CD4-positive, CD25-positive, alpha-beta regulatory T cell (primary cell): ENCODE data around the gene TBC1D28. TPM values are rescaled to one million over a fixed set of nuclear protein-coding genes. Genes with fewer than 3 reads are reported as not detected.
"Not testable (repeated sequence)": the region's sequence is repeated elsewhere in the genome, so short reads cannot be mapped to it uniquely, and the experiment has no call there.

Experiments used
- ATAC-seq, 2 donors: fragments of 150-1000 bp; cut with Tn5 transposase; one replicate each; pipeline ENCODE4 v1.10.0; 2021; ENCODE audit warnings: low read depth in 2 of 2, moderate number of reproducible peaks in 2 of 2, moderate library complexity in 1 of 2
- DNase-seq, 3 donors: peaks; one replicate each; pipeline versions ENCODE4 v3.0.0 to v3.0.0-alpha.2; 2012 to 2022; ENCODE audit warnings: mixed read lengths in 1 of 3
- H3K27ac ChIP-seq: one replicate; pipeline ENCODE4 v1.7.0; 2013; ENCODE audit warnings: mild to moderate bottlenecking, low read length; ENCODE audit not compliant: insufficient read depth, poor library complexity, severe bottlenecking
- H3K27me3 ChIP-seq: one replicate; pipeline ENCODE4 v1.7.0; 2013; ENCODE audit warnings: low read length; ENCODE audit not compliant: control insufficient read depth, insufficient read depth
- H3K36me3 ChIP-seq: one replicate; pipeline ENCODE4 v1.7.0; 2013; ENCODE audit warnings: mild to moderate bottlenecking, low read length, moderate library complexity; ENCODE audit not compliant: control insufficient read depth, insufficient read depth
- H3K4me1 ChIP-seq: 2 replicates; pipeline ENCODE4 v1.7.0; 2013; ENCODE audit warnings: mild to moderate bottlenecking, low read length; ENCODE audit not compliant: insufficient read depth, control insufficient read depth, poor library complexity, severe bottlenecking
- H3K4me3 ChIP-seq: one replicate; pipeline ENCODE4 v1.7.0; 2013; ENCODE audit warnings: low read depth, mild to moderate bottlenecking, low read length, moderate library complexity
- H3K9me3 ChIP-seq, 2 experiments: 1 replicate in 1 of 2; 2 replicates in 1 of 2; pipeline ENCODE4 v1.7.0; 2013; ENCODE audit warnings: low read length in 2 of 2, mild to moderate bottlenecking in 1 of 2, moderate library complexity in 1 of 2; ENCODE audit not compliant: control insufficient read depth in 2 of 2
- H3K27ac Mint-ChIP-seq, 3 donors: one replicate each; pipeline ENCODE4 v1.8.0; 2020 to 2022; ENCODE audit warnings: mild to moderate bottlenecking in 3 of 3, mixed read lengths in 3 of 3, moderate library complexity in 2 of 3
- H3K27me3 Mint-ChIP-seq: one replicate; pipeline ENCODE4 v1.8.0; 2022; ENCODE audit warnings: mild to moderate bottlenecking, mixed read lengths
- H3K36me3 Mint-ChIP-seq: one replicate; pipeline ENCODE4 v1.8.0; 2020; ENCODE audit warnings: mixed read lengths
- H3K4me1 Mint-ChIP-seq, 4 donors: one replicate each; pipeline ENCODE4 v1.8.0; 2020 to 2022; ENCODE audit warnings: mixed read lengths in 4 of 4, mild to moderate bottlenecking in 1 of 4
- H3K4me3 Mint-ChIP-seq, 4 donors: one replicate each; pipeline ENCODE4 v1.8.0; 2020 to 2022; ENCODE audit warnings: mild to moderate bottlenecking in 4 of 4, mixed read lengths in 4 of 4, moderate library complexity in 3 of 4
- H3K9me3 Mint-ChIP-seq, 7 donors: one replicate each; pipeline ENCODE4 v1.8.0; 2020 to 2022; ENCODE audit warnings: mixed read lengths in 7 of 7, mild to moderate bottlenecking in 3 of 7, moderate library complexity in 2 of 7
- polyA plus RNA-seq, 4 donors: library from polyadenylated mRNA; unstranded; fragments of 300-500 nt; fragmentation: Illumina TruSeq; gene quantifications; one replicate each; pipeline ENCODE4 v1.2.3, GENCODE V29; 2021
- total RNA-seq: library from RNA; stranded (reverse); gene quantifications from one replicate; pipeline ENCODE4 v1.2.3, GENCODE V29; 2022

The TBC1D28 gene
- total and polyA plus RNA-seq, 5 donors from 2014 or later = not detected

DNA sequence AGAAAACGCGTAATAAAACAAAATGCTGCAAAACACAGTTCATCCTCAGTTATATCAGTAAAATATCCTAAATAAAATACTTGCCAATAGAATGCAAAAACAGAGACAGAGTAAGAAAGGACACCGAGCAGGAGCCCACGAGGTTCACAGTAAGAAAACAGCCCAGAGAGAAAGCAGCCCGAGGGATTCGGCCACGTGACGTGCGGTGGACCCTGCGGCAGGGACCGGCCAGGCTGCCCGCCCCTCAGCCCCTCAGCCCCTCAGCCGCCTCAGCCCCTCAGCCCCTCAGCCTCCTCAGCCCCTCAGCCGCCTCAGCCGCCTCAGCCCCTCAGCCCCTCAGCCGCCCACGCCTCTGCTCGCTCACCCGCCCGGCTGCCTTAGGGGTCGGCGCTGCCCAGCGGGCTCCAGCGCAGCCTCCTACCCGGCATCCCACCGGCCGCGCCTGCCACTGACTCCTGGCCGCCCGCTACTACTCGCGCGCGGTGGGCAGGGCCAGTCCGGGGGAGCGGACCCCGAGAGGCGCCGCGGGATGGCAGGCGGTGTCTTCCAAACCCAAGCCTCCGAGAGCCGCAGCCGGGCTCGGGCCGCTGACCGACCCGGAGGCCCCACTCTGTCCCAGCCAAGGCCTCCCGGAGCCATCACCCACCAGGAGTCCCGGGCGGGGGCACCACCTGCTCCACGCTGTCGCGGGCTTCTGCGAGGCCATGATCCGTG, 9.5 kb downstream of the TBC1D28 start:
- H3K4me3 Mint-ChIP-seq = peak overlapping the region in 2 of 4 donors; percentile 47 to 74
- not testable (repeated sequence) for H3K27ac Mint-ChIP-seq, H3K9me3 ChIP-seq, H3K9me3 Mint-ChIP-seq, ATAC-seq, H3K27me3 ChIP-seq, H3K36me3 ChIP-seq, DNase-seq, H3K4me3 ChIP-seq, H3K36me3 Mint-ChIP-seq, H3K27ac ChIP-seq, H3K4me1 ChIP-seq, H3K4me1 Mint-ChIP-seq
- H3K27me3 Mint-ChIP-seq = peaks cover 26% of the 10 kb centered on the region

DNA sequence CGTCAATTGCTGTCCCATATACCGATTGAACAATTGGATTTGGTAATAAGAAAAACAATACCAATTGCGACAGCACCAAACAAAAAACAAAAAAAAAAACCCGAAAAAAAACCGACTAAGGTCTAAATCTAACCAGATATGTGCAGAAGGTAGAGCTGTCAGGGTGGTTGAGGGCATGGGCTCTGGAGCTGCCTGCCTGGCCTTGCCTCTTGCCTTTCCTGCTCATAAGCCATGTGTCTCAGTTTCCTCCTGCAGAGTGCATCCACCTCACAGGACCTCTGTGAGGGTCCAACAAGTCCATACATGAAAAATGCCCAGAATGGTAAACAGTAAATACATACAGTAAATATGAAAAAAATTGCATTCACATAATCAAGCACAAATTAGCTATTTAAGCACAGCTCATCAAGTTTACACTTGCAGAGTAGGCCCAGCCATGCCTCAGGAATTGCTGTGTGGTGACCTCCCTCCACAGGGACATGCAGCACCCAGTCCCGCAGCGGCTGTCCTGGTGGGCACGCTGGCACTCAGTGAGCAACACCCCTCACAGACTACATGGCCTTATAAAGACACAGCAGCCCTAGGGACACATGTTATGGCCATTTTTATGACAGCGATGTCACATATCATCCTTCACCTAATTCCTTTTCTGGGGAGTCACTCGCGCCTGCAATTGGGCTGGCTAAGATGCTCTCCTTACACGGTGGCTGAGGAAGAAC, 17.9 kb downstream of the TBC1D28 start:
- peaks cover 3% of the 10 kb centered on the region for H3K27me3 ChIP-seq
- Mint-ChIP-seq H3K9me3 (no peaks in the 10 kb centered on the region), H3K4me1 (peaks cover 5 to 17% (median 6%) of the 10 kb centered on the region in 4 donors), H3K36me3 (no peaks in the 10 kb centered on the region), H3K4me3 (peak overlapping the region; percentile 84 to 96 (median 91)), H3K27ac (peak overlapping the region; percentile 49 to 91 (median 79)), H3K27me3 (peaks cover 7% of the 10 kb centered on the region)
- H3K9me3 ChIP-seq = no peaks in the 10 kb centered on the region
- ATAC-seq (no peak), DNase-seq (no peak)
- peak overlapping the region; percentile 28 for H3K27ac ChIP-seq
- no peaks in the 10 kb centered on the region for H3K4me1 ChIP-seq
- peak overlapping the region; percentile 61 for H3K4me3 ChIP-seq
- H3K36me3 ChIP-seq = no peaks in the 10 kb centered on the region

GRCh38 chr17:18625509-18626104, 18.6 kb downstream of the TBC1D28 start:
- ATAC-seq (peak; percentile 89 to 93), DNase-seq (peak; percentile 78 to 95 (median 90))
- Mint-ChIP-seq H3K27ac (peak overlapping the region; percentile 82 to 96 (median 91)), H3K4me3 (peak overlapping the region; percentile 84 to 96 (median 91)), H3K4me1 (peaks cover 5 to 17% (median 6%) of the 10 kb centered on the region in 4 donors)
- Histone ChIP-seq H3K4me3 (peak overlapping the region; percentile 61), H3K27ac (peak overlapping the region; percentile 60)
- not testable (repeated sequence) for H3K27me3 ChIP-seq, H3K9me3 ChIP-seq, H3K4me1 ChIP-seq, H3K27me3 Mint-ChIP-seq, H3K9me3 Mint-ChIP-seq, H3K36me3 Mint-ChIP-seq, H3K36me3 ChIP-seq

DNA sequence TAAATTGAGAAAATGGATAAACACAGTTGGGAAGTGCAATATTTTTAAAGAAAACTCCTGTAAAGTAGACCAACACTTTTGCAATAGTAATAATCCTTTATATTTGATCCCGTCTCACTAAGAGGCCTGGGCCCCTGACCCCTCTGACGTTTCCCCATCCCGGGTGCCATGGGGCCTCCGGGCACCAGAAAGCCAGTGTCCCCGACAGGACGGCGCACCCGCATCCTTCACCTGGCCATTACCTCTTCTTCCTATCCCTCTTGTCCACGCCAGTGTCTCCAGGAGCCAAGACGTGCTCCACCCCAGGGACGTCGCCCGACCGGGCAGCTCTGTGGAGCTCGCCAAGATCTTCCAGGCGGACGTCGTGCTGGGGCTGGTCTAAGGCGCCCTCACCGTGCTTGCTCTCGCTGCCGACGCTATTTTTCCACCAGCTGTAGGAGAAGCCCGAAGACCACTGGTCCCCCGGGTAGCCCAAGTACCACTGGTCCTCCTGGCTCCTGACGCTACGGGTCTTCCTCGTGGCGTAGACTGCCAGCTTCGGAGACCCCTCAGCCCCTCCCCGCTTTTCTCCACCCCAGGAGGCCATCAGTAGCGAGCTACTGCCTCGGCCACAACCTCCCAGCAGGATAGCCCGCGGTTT, 19.2 kb downstream of the TBC1D28 start:
- H3K4me1 Mint-ChIP-seq = peaks cover 5 to 17% (median 6%) of the 10 kb centered on the region in 4 donors
- H3K36me3 Mint-ChIP-seq, H3K27me3 ChIP-seq, H3K27me3 Mint-ChIP-seq, H3K4me3 ChIP-seq, H3K9me3 ChIP-seq, H3K9me3 Mint-ChIP-seq, H3K4me1 ChIP-seq, H3K36me3 ChIP-seq: not testable (repeated sequence)
- ATAC-seq = peak in 1 of 2 donors; percentile 6
- peak overlapping the region; percentile 84 to 96 (median 91) for H3K4me3 Mint-ChIP-seq
- H3K27ac Mint-ChIP-seq = peak overlapping the region; percentile 82 to 96 (median 91)
- DNase-seq = peak in 1 of 3 donors; percentile 12
- H3K27ac ChIP-seq = peak overlapping the region; percentile 60

- H3K27ac ChIP-seq, DNase-seq, H3K9me3 ChIP-seq, H3K36me3 Mint-ChIP-seq, H3K4me3 ChIP-seq, H3K4me1 ChIP-seq, H3K27me3 Mint-ChIP-seq, H3K27ac Mint-ChIP-seq, ATAC-seq, H3K9me3 Mint-ChIP-seq, H3K36me3 ChIP-seq, H3K4me1 Mint-ChIP-seq, H3K4me3 Mint-ChIP-seq, H3K27me3 ChIP-seq: not testable (repeated sequence)
Observed at GRCh38 chr17:18617613-18618012, 26.6 kb downstream of the TBC1D28 start.

- H3K27ac Mint-ChIP-seq, H3K9me3 ChIP-seq, H3K4me3 Mint-ChIP-seq, ATAC-seq, H3K27me3 ChIP-seq, H3K27ac ChIP-seq, DNase-seq, H3K4me1 ChIP-seq, H3K36me3 Mint-ChIP-seq, H3K4me1 Mint-ChIP-seq, H3K36me3 ChIP-seq, H3K9me3 Mint-ChIP-seq, H3K4me3 ChIP-seq: not testable (repeated sequence)
- peaks cover 11% of the 10 kb centered on the region for H3K27me3 Mint-ChIP-seq
Observed at GRCh38 chr17:18613016-18613415, 31.2 kb downstream of the TBC1D28 start.

- not testable (repeated sequence) for ATAC-seq, H3K36me3 Mint-ChIP-seq, H3K27me3 ChIP-seq, DNase-seq, H3K4me3 Mint-ChIP-seq, H3K27ac ChIP-seq, H3K4me1 Mint-ChIP-seq, H3K4me1 ChIP-seq, H3K9me3 Mint-ChIP-seq, H3K27ac Mint-ChIP-seq, H3K27me3 Mint-ChIP-seq, H3K36me3 ChIP-seq, H3K4me3 ChIP-seq, H3K9me3 ChIP-seq
Observed at GRCh38 chr17:18593138-18593537, 51.1 kb downstream of the TBC1D28 start.
